Prostate gland (tissue), 2 donors: ENCODE results near the gene C6orf141.

Source experiments
- POLR2A ChIP-seq: fragments of 450-650 bp; IDR thresholded peaks from one replicate; pipeline ENCODE4 v1.6.1; 2016; ENCODE audit warnings: antibody characterized with exemption, mild to moderate bottlenecking
- POLR2AphosphoS5 ChIP-seq: sonication (generic); formaldehyde crosslinking; IDR thresholded peaks from one replicate; pipeline ENCODE4 v1.6.1; 2017; ENCODE audit warnings: antibody characterized with exemption
- TF ChIP-seq, protein P1 (sequence below), 4 experiments: fragments of 200-600 bp in 2 of 4; fragments of 450-650 bp in 2 of 4; sonication (generic) in 2 of 4; IDR thresholded peaks; 1 replicate in 3 of 4; 2 replicates in 1 of 4; pipeline ENCODE4 v1.5.1; 2016 to 2019; ENCODE audit warnings: antibody characterized with exemption in 4 of 4, mild to moderate bottlenecking in 2 of 4, moderate library complexity in 2 of 4

DNA sequence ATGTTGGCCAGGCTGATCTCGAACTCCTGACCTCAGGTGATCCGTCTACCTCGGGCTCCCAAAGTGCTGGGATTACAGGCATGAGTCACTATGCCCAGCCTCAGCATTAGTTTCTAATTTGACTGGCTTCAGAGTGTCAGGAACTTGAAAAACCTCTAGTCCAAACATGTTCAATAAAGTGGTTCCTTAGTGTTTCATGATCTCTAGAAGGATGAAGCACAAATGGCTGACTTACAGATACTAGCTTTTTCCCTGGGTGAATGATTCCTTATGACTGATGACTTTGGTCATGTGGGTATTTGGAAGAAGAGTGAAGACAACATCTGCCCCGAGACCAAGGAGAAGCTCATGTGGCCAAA lies 34.3 kb upstream of the C6orf141 start:
- TF ChIP-seq, protein P1, sequence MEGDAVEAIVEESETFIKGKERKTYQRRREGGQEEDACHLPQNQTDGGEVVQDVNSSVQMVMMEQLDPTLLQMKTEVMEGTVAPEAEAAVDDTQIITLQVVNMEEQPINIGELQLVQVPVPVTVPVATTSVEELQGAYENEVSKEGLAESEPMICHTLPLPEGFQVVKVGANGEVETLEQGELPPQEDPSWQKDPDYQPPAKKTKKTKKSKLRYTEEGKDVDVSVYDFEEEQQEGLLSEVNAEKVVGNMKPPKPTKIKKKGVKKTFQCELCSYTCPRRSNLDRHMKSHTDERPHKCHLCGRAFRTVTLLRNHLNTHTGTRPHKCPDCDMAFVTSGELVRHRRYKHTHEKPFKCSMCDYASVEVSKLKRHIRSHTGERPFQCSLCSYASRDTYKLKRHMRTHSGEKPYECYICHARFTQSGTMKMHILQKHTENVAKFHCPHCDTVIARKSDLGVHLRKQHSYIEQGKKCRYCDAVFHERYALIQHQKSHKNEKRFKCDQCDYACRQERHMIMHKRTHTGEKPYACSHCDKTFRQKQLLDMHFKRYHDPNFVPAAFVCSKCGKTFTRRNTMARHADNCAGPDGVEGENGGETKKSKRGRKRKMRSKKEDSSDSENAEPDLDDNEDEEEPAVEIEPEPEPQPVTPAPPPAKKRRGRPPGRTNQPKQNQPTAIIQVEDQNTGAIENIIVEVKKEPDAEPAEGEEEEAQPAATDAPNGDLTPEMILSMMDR (IDR thresholded peaks at IDR 0.05), result no peak
- TF ChIP-seq POLR2A (no peak), POLR2AphosphoS5 (no peak)
